Effector memory CD4-positive, alpha-beta T cell (primary cell): ENCODE data around the gene USP19.

ENCODE experiments used
- DNase-seq, 3 donors: peaks; one replicate each; pipeline ENCODE4 v3.0.0-alpha.2; 2020
- H3K27ac ChIP-seq: 2 replicates; pipeline ENCODE4 v1.7.0; 2013; ENCODE audit warnings: mild to moderate bottlenecking, low read length, moderate library complexity; ENCODE audit not compliant: insufficient read depth, poor library complexity, severe bottlenecking
- H3K27me3 ChIP-seq: replicated peaks from 2 replicates; pipeline ENCODE4 v1.7.0; 2013; ENCODE audit warnings: mild to moderate bottlenecking, low read length; ENCODE audit not compliant: insufficient read depth, control insufficient read depth, poor library complexity, severe bottlenecking
- H3K36me3 ChIP-seq: 2 replicates; pipeline ENCODE4 v1.7.0; 2013; ENCODE audit warnings: mild to moderate bottlenecking, low read length, moderate library complexity; ENCODE audit not compliant: control insufficient read depth, insufficient read depth
- H3K4me1 ChIP-seq: 2 replicates; pipeline ENCODE4 v1.7.0; 2013; ENCODE audit warnings: low read length, mild to moderate bottlenecking; ENCODE audit not compliant: control insufficient read depth, insufficient read depth, poor library complexity, severe bottlenecking
- H3K4me3 ChIP-seq: 2 replicates; pipeline ENCODE4 v1.7.0; 2013; ENCODE audit warnings: low read length, low read depth, mild to moderate bottlenecking; ENCODE audit not compliant: insufficient read depth, poor library complexity, severe bottlenecking
- H3K9me3 ChIP-seq: 2 replicates; pipeline ENCODE4 v1.7.0; 2013; ENCODE audit warnings: mild to moderate bottlenecking, low read length, moderate library complexity; ENCODE audit not compliant: control insufficient read depth

Gene USP19

DNA sequence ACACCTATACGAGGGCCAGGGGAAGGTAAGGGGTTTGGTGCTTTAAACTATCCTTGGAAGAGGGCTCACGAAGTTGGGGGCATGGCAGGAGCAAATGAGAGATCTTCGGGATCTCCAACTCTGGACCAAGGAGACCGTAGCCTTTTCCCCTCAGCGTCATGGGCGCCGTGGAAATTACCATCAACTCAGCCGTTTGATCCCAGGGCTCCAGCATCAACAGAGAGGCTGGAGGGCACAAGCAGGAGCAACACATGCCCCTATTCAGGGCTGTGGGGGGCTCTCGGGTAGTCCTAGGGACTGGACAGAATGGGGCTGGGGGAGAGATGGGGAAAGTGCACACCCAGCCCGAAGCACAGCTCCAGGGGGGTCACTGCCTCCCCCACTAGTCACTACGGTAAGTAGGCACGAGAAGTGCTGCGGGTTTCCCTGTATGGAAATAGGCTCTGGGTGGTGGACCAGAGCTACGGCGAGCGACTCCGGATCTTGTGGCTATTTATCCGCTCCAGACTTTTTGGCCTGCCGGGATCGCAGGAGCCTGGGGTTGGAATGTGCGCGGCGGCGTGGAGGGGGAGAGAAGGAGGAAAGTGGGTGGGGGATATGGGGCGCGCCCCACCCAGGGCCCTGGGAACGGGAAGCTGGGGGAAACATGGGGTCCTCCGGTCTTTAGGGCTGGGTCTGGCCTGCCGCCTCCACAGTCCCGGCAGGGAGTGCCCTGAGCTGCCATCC lies 12.8 kb upstream of the USP19 start:
- no peak for DNase-seq
- H3K4me1 ChIP-seq: no peaks in the 10 kb centered on the region

DNA sequence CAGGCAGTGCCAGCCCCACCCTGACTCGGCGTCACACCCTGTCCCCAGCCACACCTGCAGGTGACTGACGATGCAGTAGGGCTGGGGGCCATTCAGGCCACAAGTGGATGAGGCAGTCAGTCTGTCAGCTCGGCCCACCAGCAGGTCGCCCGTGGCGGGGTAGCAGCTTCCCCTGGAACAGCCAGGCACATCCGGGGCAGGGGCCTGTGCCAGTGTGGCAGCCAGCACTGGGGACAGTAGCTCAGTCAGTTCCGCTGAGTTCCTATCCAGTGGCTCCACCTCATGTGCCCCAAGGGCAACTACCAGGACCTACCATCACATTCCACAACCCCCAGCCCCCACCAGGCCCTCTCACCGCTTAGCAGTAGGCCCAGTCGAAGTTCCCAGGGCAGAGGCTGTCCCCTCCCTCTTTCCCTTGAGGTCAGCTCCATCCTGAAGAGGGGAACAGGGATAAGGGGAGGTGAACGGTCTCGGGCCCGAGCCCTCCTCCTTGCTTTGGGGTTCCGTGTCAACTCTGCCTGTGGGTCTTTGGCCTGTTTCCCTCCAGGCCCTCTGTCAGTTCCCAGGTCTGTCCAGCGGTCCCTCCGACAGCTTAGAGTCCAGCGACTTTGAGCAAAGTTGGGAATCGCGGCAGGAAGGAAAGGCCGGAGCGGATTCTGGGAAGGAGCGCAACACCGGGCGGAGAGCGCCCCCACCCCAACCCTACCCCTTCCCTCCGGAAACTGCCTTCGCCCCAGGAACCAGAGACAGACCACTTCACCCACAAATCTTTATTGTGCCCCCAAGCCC lies 12.0 kb upstream of the USP19 start, which contains the start of gene LAMB2:
TSS of gene LAMB2 (minus strand) at position 614 of the 789 bp plus-strand sequence. CDS start at position 431, 183 bp downstream.
- H3K9me3 ChIP-seq: no peaks in the 10 kb centered on the region
- no peak within 1 kb of the TSS for H3K4me3 ChIP-seq
- no peak for DNase-seq
- H3K36me3 ChIP-seq: no peaks in the 10 kb centered on the region
- H3K27me3 ChIP-seq: no peaks in the 10 kb centered on the region
- no peak within 1 kb of the TSS for H3K27ac ChIP-seq
- no peaks in the 10 kb centered on the region for H3K4me1 ChIP-seq

More for the DNA sequence above, 12.8 kb upstream of the USP19 start:
- H3K36me3 ChIP-seq: no peaks in the 10 kb centered on the region
- no peaks in the 10 kb centered on the region for H3K9me3 ChIP-seq
- no peak overlapping the region for H3K27ac ChIP-seq
- H3K27me3 ChIP-seq: no peaks in the 10 kb centered on the region
- no peak overlapping the region for H3K4me3 ChIP-seq

- Histone ChIP-seq H3K27ac (no peak overlapping the region), H3K36me3 (no peaks in the 10 kb centered on the region), H3K27me3 (no peaks in the 10 kb centered on the region), H3K9me3 (no peaks in the 10 kb centered on the region), H3K4me1 (no peaks in the 10 kb centered on the region), H3K4me3 (no peak overlapping the region)
- DNase-seq: no peak
Observed at GRCh38 chr3:49132073-49132436, 11.4 kb upstream of the USP19 start.

- DNase-seq: no peak
- H3K9me3 ChIP-seq: no peaks in the 10 kb centered on the region
- no peak overlapping the region for H3K4me3 ChIP-seq
- no peak overlapping the region for H3K27ac ChIP-seq
- no peaks in the 10 kb centered on the region for H3K4me1 ChIP-seq
- H3K27me3 ChIP-seq: no peaks in the 10 kb centered on the region
- H3K36me3 ChIP-seq: no peaks in the 10 kb centered on the region
Observed at GRCh38 chr3:49131576-49131975, 11.0 kb upstream of the USP19 start.

DNA sequence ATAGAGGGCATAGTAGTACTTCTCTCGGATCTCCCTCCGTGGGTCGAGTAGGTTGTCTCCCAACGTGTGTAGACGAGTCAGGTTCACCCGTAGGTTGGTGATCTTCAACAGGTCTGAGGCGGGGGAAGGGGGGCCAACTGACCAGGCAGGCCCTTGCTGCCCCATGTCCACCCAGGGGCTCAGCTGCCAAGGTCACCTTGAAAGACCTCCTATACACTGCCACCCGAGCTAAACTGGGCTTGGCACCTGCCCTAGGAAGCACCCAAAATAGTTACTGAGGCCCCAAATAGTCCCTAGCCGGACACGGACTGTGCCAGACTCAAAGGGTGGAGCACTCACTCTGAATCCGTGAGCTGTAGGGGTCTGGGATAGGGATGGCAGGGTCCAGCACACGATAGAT lies 10.4 kb upstream of the USP19 start:
- Histone ChIP-seq H3K9me3 (no peaks in the 10 kb centered on the region), H3K27ac (no peak overlapping the region), H3K36me3 (no peaks in the 10 kb centered on the region), H3K27me3 (no peaks in the 10 kb centered on the region), H3K4me1 (no peaks in the 10 kb centered on the region), H3K4me3 (no peak overlapping the region)
- DNase-seq: no peak

DNA sequence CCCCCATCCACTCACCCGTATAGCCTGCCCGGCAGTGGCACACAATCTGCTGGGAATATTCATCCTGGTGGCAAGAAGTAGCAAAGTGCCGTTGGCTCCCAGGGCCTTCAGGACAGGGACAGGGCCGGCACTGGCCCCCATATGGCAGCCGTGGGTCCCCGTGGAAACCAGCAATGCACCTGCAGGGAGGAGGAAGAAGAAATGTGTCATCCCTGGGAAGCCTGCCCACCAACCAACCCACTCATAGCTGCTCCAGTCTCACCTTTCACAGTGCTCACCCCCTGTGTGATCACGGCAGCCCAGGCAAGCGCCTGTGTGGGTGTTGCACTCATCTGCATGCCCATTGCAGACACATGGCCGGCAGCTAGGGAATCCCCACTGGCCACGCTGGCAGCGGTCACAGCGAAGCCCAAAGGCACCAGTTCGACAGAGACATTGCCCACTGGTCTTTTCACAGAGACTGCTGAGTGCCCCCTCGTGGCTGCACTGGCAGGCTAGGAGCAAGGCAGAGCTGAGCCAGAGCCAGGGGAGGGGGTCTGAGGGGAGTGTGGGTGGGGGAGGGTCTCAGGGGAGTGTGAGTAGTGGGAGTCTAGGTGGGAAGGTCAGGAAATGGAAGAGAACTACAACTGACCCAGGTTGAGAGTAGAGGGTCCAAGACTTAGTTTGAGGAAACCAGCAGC lies 4.5 kb upstream of the USP19 start:
- H3K4me3 ChIP-seq: no peak overlapping the region
- H3K36me3 ChIP-seq: no peaks in the 10 kb centered on the region
- H3K27me3 ChIP-seq: no peaks in the 10 kb centered on the region
- peaks cover 11% of the 10 kb centered on the region for H3K4me1 ChIP-seq
- no peak for DNase-seq
- no peak overlapping the region for H3K27ac ChIP-seq
- no peaks in the 10 kb centered on the region for H3K9me3 ChIP-seq

- Histone ChIP-seq H3K27ac (no peak overlapping the region), H3K4me3 (no peak overlapping the region), H3K9me3 (no peaks in the 10 kb centered on the region), H3K27me3 (no peaks in the 10 kb centered on the region), H3K4me1 (peaks cover 20% of the 10 kb centered on the region), H3K36me3 (no peaks in the 10 kb centered on the region)
- no peak for DNase-seq
Observed at GRCh38 chr3:49124203-49124602, 3.6 kb upstream of the USP19 start.

GRCh38 chr3:49123687-49124086 lies 3.1 kb upstream of the USP19 start:
- Histone ChIP-seq H3K4me1 (peaks cover 23% of the 10 kb centered on the region), H3K36me3 (peaks cover 4% of the 10 kb centered on the region), H3K27ac (no peak overlapping the region), H3K4me3 (no peak overlapping the region), H3K9me3 (no peaks in the 10 kb centered on the region), H3K27me3 (no peaks in the 10 kb centered on the region)
- no peak for DNase-seq

GRCh38 chr3:49122886-49123545 lies 2.4 kb upstream of the USP19 start:
- no peak for DNase-seq
- Histone ChIP-seq H3K36me3 (peaks cover 8% of the 10 kb centered on the region), H3K27me3 (no peaks in the 10 kb centered on the region), H3K9me3 (no peaks in the 10 kb centered on the region), H3K4me1 (peaks cover 23% of the 10 kb centered on the region), H3K4me3 (no peak overlapping the region), H3K27ac (no peak overlapping the region)
